Smooth muscle cell (in vitro differentiated cells): ENCODE results near the gene LCP2. TPM values are rescaled to one million over a fixed set of nuclear protein-coding genes. Genes with fewer than 3 reads are reported as not detected.

ENCODE experiments used
- DNase-seq: peaks from one replicate; lab custom pipeline; 2025; ENCODE audit not compliant: unreplicated experiment; lab: John Stamatoyannopoulos, UW
- H2AFZ ChIP-seq: fragments of 200-600 bp; sonication (generic); 2 replicates; pipeline ENCODE4 v1.6.0; 2016; ENCODE audit warnings: antibody characterized with exemption, low read depth, mild to moderate bottlenecking
- H3F3A ChIP-seq: fragments of 200-600 bp; sonication (generic); 2 replicates; pipeline ENCODE4 v1.6.0; 2017; ENCODE audit warnings: antibody characterized with exemption, low read depth
- H3K27ac ChIP-seq: fragments of 200-600 bp; sonication (generic); 2 replicates; pipeline ENCODE4 v1.5.1; 2016; ENCODE audit warnings: low read depth, mild to moderate bottlenecking
- H3K27me3 ChIP-seq: fragments of 200-600 bp; sonication (generic); 2 replicates; pipeline ENCODE4 v1.6.1; 2016; ENCODE audit warnings: low read depth, mild to moderate bottlenecking
- H3K36me3 ChIP-seq: fragments of 200-600 bp; sonication (generic); 2 replicates; pipeline ENCODE4 v1.5.1; 2016; ENCODE audit warnings: low read depth
- H3K4me1 ChIP-seq: fragments of 200-600 bp; sonication (generic); 2 replicates; pipeline ENCODE4 v1.5.1; 2016; ENCODE audit warnings: low read depth
- H3K4me2 ChIP-seq: fragments of 200-600 bp; sonication (generic); 2 replicates; pipeline ENCODE4 v1.6.0; 2016; ENCODE audit warnings: mild to moderate bottlenecking
- H3K4me3 ChIP-seq: fragments of 200-600 bp; sonication (generic); 2 replicates; pipeline ENCODE4 v1.5.1; 2016; ENCODE audit warnings: mild to moderate bottlenecking
- H3K79me2 ChIP-seq: fragments of 200-600 bp; sonication (generic); 2 replicates; pipeline ENCODE4 v1.6.0; 2016; ENCODE audit warnings: low read depth, mild to moderate bottlenecking
- H3K9ac ChIP-seq: fragments of 200-600 bp; sonication (generic); 2 replicates; pipeline ENCODE4 v1.6.0; 2016; ENCODE audit warnings: low read depth
- H3K9me3 ChIP-seq: fragments of 200-600 bp; sonication (generic); replicated peaks from 2 replicates; pipeline ENCODE4 v1.5.1; 2016; ENCODE audit warnings: low read depth
- H4K20me1 ChIP-seq: fragments of 200-600 bp; sonication (generic); 2 replicates; pipeline ENCODE4 v1.6.0; 2016; ENCODE audit warnings: low read depth
- WGBS: methylation state at CpG from one replicate; pipeline ENCODE4 v1.1.7; 2016; ENCODE audit warnings: low lambda C conversion rate; 5-methylcytosine and 5-hydroxymethylcytosine counted together
- polyA plus RNA-seq: library from polyadenylated mRNA; unstranded; fragments of >200 nt; fragmentation: Nextera tagmentation; extraction: Ambion mirVana; gene quantifications from 2 replicates; pipeline ENCODE4 v1.2.1, GENCODE V29; 2016
- total RNA-seq: library from RNA; depleted of rRNA; stranded (reverse); fragments of >200 nt; gene quantifications from 2 replicates; pipeline ENCODE4 v1.2.3, GENCODE V29; 2014
- TF ChIP-seq, protein P1 (sequence below): fragments of 200-600 bp; sonication (generic); IDR thresholded peaks from 2 replicates; pipeline ENCODE4 v1.5.1; 2017; ENCODE audit warnings: borderline replicate concordance, mild to moderate bottlenecking, antibody characterized with exemption; ENCODE audit not compliant: insufficient read depth, poor library complexity, severe bottlenecking

Gene LCP2
- total and polyA plus RNA-seq, 2 experiments from 2014 or later = 0.45 to 2.7 TPM

GRCh38 chr5:170252720-170253350 lies 44.7 kb downstream of the LCP2 start:
- H2AFZ ChIP-seq = no peak overlapping the region
- H3K9ac ChIP-seq = no peak overlapping the region
- H3K4me2 ChIP-seq = no peak overlapping the region
- H3K27me3 ChIP-seq = no peaks in the 10 kb centered on the region
- no peaks in the 10 kb centered on the region for H3K36me3 ChIP-seq
- H3F3A ChIP-seq = no peaks in the 10 kb centered on the region
- no peaks in the 10 kb centered on the region for H3K9me3 ChIP-seq
- TF ChIP-seq, protein P1, sequence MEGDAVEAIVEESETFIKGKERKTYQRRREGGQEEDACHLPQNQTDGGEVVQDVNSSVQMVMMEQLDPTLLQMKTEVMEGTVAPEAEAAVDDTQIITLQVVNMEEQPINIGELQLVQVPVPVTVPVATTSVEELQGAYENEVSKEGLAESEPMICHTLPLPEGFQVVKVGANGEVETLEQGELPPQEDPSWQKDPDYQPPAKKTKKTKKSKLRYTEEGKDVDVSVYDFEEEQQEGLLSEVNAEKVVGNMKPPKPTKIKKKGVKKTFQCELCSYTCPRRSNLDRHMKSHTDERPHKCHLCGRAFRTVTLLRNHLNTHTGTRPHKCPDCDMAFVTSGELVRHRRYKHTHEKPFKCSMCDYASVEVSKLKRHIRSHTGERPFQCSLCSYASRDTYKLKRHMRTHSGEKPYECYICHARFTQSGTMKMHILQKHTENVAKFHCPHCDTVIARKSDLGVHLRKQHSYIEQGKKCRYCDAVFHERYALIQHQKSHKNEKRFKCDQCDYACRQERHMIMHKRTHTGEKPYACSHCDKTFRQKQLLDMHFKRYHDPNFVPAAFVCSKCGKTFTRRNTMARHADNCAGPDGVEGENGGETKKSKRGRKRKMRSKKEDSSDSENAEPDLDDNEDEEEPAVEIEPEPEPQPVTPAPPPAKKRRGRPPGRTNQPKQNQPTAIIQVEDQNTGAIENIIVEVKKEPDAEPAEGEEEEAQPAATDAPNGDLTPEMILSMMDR = no peak
- H3K79me2 ChIP-seq = no peaks in the 10 kb centered on the region
- DNase-seq = no peak
- 50% methylated on average over 9 of the region's 9 CpGs for WGBS
- no peak overlapping the region for H3K4me3 ChIP-seq
- H3K27ac ChIP-seq = no peak overlapping the region
- H4K20me1 ChIP-seq = no peaks in the 10 kb centered on the region
- H3K4me1 ChIP-seq = peaks cover 14% of the 10 kb centered on the region

DNA sequence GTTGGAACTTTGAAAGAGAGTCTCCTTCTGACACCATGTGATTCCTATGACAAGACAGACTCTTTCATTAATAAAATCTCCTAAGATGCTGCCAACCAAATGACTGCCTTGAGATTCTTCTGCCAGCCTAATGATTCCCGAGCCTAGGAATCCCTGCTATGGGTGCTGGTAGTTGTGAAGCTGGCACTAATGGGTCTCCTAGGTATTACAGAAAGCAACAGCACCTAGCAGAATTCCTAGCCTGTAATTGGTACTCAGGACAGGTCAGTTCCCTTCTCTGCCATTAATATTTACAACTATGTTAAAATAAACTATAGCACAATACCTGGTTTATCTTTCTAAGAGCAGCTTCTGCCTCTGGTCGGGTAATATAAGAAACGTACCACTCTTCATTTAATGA lies 45.5 kb downstream of the LCP2 start:
- no peak overlapping the region for H3K9ac ChIP-seq
- H3F3A ChIP-seq = no peaks in the 10 kb centered on the region
- no peaks in the 10 kb centered on the region for H3K36me3 ChIP-seq
- H3K27me3 ChIP-seq = no peaks in the 10 kb centered on the region
- H3K27ac ChIP-seq = no peak overlapping the region
- TF ChIP-seq, protein P1 = no peak
- no peaks in the 10 kb centered on the region for H3K9me3 ChIP-seq
- no peak for DNase-seq
- H3K4me1 ChIP-seq = peaks cover 14% of the 10 kb centered on the region
- H3K79me2 ChIP-seq = no peaks in the 10 kb centered on the region
- H4K20me1 ChIP-seq = no peaks in the 10 kb centered on the region
- no peak overlapping the region for H2AFZ ChIP-seq
- no peak overlapping the region for H3K4me2 ChIP-seq
- H3K4me3 ChIP-seq = no peak overlapping the region
- WGBS = 62% methylated on average over 3 of the region's 3 CpGs

DNA sequence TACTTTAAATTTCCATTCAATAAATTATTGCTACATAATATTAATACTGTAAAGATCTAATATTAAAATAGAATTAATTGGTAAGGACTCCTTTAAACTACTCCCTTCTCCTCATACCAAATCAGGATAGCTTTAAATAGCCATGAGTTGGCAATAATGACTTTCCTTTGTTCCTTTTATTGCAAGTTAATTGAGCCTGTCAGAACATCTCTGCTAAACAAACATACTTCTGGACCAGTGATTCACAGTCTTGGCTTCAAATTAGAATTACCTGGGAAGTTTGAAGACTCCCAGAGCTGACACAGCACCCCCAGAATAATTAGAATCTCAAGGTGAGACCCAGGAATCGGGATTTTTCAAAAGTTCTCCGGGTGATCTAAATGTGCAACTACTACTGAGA lies 46.1 kb downstream of the LCP2 start:
- WGBS = 64% methylated on average over 2 of the region's 2 CpGs
- Histone ChIP-seq H3K79me2 (no peaks in the 10 kb centered on the region), H3K4me1 (peaks cover 14% of the 10 kb centered on the region), H3K4me2 (no peak overlapping the region), H3F3A (no peaks in the 10 kb centered on the region), H3K9me3 (no peaks in the 10 kb centered on the region), H3K27me3 (no peaks in the 10 kb centered on the region), H3K36me3 (no peaks in the 10 kb centered on the region), H3K9ac (no peak overlapping the region), H3K27ac (no peak overlapping the region), H4K20me1 (no peaks in the 10 kb centered on the region), H3K4me3 (no peak overlapping the region), H2AFZ (no peak overlapping the region)
- DNase-seq = no peak
- TF ChIP-seq, protein P1 = no peak

DNA sequence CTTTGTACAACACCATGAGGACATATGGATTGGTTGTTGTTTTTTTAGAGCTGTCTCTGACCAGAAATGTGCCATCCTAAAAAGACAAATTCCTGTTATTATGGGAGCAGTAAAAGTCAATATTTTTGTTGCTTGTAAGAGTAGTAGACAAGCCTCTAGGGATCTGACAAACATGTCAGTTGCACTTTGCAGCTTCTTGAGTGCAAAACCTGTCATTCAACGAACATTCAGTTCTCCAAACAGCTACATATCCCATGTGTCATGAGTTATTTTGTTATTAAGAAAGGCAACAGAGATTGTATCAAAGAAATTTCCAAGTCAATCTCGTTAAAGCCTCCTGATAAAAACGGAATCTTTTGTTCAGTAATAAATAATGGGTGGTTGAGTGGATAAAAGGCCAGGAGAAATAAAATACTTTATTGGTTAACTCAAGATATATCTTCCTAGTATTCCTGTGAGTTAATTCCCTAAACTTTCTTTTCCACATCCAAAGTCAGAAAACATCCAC lies 46.7 kb downstream of the LCP2 start:
- WGBS = 47% methylated on average over 3 of the region's 3 CpGs
- Histone ChIP-seq H3K27me3 (no peaks in the 10 kb centered on the region), H4K20me1 (no peaks in the 10 kb centered on the region), H3K27ac (no peak overlapping the region), H2AFZ (no peak overlapping the region), H3K36me3 (no peaks in the 10 kb centered on the region), H3K79me2 (no peaks in the 10 kb centered on the region), H3K9me3 (no peaks in the 10 kb centered on the region), H3K4me3 (no peak overlapping the region), H3K4me2 (no peak overlapping the region), H3K9ac (no peak overlapping the region), H3F3A (no peaks in the 10 kb centered on the region), H3K4me1 (peaks cover 18% of the 10 kb centered on the region)
- DNase-seq = no peak
- TF ChIP-seq, protein P1 = no peak
